ENCODE results near the gene XRCC5. TPM values are rescaled to one million over a fixed set of nuclear protein-coding genes. Genes with fewer than 3 reads are reported as not detected.

XRCC5 gene
- total RNA-seq, 1 donor from 2014 or later = 178 TPM

- DNase-seq (no peak), ATAC-seq (no peak)
- H3K27me3 ChIP-seq = no peaks in the 10 kb centered on the region
- H3K27ac ChIP-seq = peak overlapping the region; percentile 71
- no peaks in the 10 kb centered on the region for H3K36me3 ChIP-seq
- H3K4me1 ChIP-seq = peaks cover 16% of the 10 kb centered on the region
- TF ChIP-seq CTCF (IDR thresholded peaks at IDR 0.05) = no peak
- H3K4me3 ChIP-seq = peak overlapping the region; percentile 75
- no peaks in the 10 kb centered on the region for H3K9me3 ChIP-seq
- intact Hi-C loops (cut with DNase I) = no loop called here
These were observed 26.9 kb upstream of the XRCC5 start for GRCh38 chr2:216082117-216082711.

GRCh38 chr2:216082805-216083204 is 26.3 kb upstream of the XRCC5 start:
- Histone ChIP-seq H3K27ac (no peak overlapping the region), H3K27me3 (no peaks in the 10 kb centered on the region), H3K4me1 (peaks cover 16% of the 10 kb centered on the region), H3K36me3 (no peaks in the 10 kb centered on the region), H3K4me3 (no peak overlapping the region), H3K9me3 (no peaks in the 10 kb centered on the region)
- TF ChIP-seq CTCF (IDR thresholded peaks at IDR 0.05) = no peak
- peak; percentile 40 for ATAC-seq
- no peak for DNase-seq
- intact Hi-C loops (cut with DNase I) = no loop called here

GRCh38 chr2:216083464-216084281 is 25.5 kb upstream of the XRCC5 start:
- Histone ChIP-seq H3K9me3 (no peaks in the 10 kb centered on the region), H3K27me3 (no peaks in the 10 kb centered on the region), H3K4me1 (peaks cover 16% of the 10 kb centered on the region), H3K27ac (no peak overlapping the region), H3K4me3 (no peak overlapping the region), H3K36me3 (no peaks in the 10 kb centered on the region)
- intact Hi-C loops (cut with DNase I) = no loop called here
- ATAC-seq (no peak), DNase-seq (no peak)
- TF ChIP-seq CTCF (IDR thresholded peaks at IDR 0.05) = no peak

GRCh38 chr2:216084547-216084946 is 24.6 kb upstream of the XRCC5 start:
- DNase-seq (no peak), ATAC-seq (no peak)
- TF ChIP-seq CTCF (IDR thresholded peaks at IDR 0.05) = no peak
- intact Hi-C loops (cut with DNase I) = no loop called here
- no peaks in the 10 kb centered on the region for H3K36me3 ChIP-seq
- peaks cover 16% of the 10 kb centered on the region for H3K4me1 ChIP-seq
- H3K27ac ChIP-seq = peak overlapping the region; percentile 13
- no peaks in the 10 kb centered on the region for H3K27me3 ChIP-seq
- H3K9me3 ChIP-seq = no peaks in the 10 kb centered on the region
- no peak overlapping the region for H3K4me3 ChIP-seq

GRCh38 chr2:216086207-216086893 is 22.8 kb upstream of the XRCC5 start:
- no peaks in the 10 kb centered on the region for H3K36me3 ChIP-seq
- H3K27ac ChIP-seq = no peak overlapping the region
- no peak for TF ChIP-seq CTCF (IDR thresholded peaks at IDR 0.05)
- intact Hi-C loops (cut with DNase I) = no loop called here
- DNase-seq (no peak), ATAC-seq (no peak)
- H3K27me3 ChIP-seq = no peaks in the 10 kb centered on the region
- peaks cover 8% of the 10 kb centered on the region for H3K4me1 ChIP-seq
- H3K9me3 ChIP-seq = no peaks in the 10 kb centered on the region
- no peak overlapping the region for H3K4me3 ChIP-seq
